ENCODE measurements around the gene WDR44.
"Not testable (repeated sequence)": the region's sequence is repeated elsewhere in the genome, so short reads cannot be mapped to it uniquely, and the experiment has no call there.

WDR44 gene

GRCh38 chrX:118360429-118361125, 14.7 kb downstream of the WDR44 start:
- FAIRE-seq, result no peak

GRCh38 chrX:118364261-118364660, 18.4 kb downstream of the WDR44 start:
- FAIRE-seq, result no peak

GRCh38 chrX:118367338-118367737, 21.4 kb downstream of the WDR44 start:
- FAIRE-seq, result no peak

- no peak for FAIRE-seq
These were observed 22.5 kb downstream of the WDR44 start for GRCh38 chrX:118368398-118368797.

GRCh38 chrX:118370921-118371624, 25.2 kb downstream of the WDR44 start:
- no peak for FAIRE-seq

GRCh38 chrX:118373538-118373937, 27.6 kb downstream of the WDR44 start:
- FAIRE-seq, result no peak

GRCh38 chrX:118383120-118383519, 37.2 kb downstream of the WDR44 start:
- FAIRE-seq, result no peak

GRCh38 chrX:118392716-118393115, 46.8 kb downstream of the WDR44 start:
- FAIRE-seq, result no peak

GRCh38 chrX:118396113-118396512, 50.2 kb downstream of the WDR44 start:
- no peak for FAIRE-seq

- FAIRE-seq, result no peak
These were observed 72.9 kb downstream of the WDR44 start for GRCh38 chrX:118418811-118419251.

GRCh38 chrX:118420462-118420861, 74.6 kb downstream of the WDR44 start:
- FAIRE-seq, result no peak

GRCh38 chrX:118423558-118423957, 77.7 kb downstream of the WDR44 start:
- no peak for FAIRE-seq

- no peak for FAIRE-seq
These were observed 86.9 kb downstream of the WDR44 start for GRCh38 chrX:118432799-118433198.

GRCh38 chrX:118437283-118437682, 91.4 kb downstream of the WDR44 start:
- FAIRE-seq, result no peak

- FAIRE-seq, result no peak
These were observed 102.4 kb downstream of the WDR44 start for GRCh38 chrX:118448273-118448783.

GRCh38 chrX:118455013-118455412, 109.1 kb downstream of the WDR44 start:
- FAIRE-seq, result no peak

- FAIRE-seq, result peak; percentile 39
These were observed 113.6 kb downstream of the WDR44 start for GRCh38 chrX:118459494-118459893.

GRCh38 chrX:118464501-118464900, 118.6 kb downstream of the WDR44 start:
- no peak for FAIRE-seq

GRCh38 chrX:118468122-118468521, 122.2 kb downstream of the WDR44 start:
- FAIRE-seq, result no peak

- FAIRE-seq, result not testable (repeated sequence)
These were observed 124.9 kb downstream of the WDR44 start for GRCh38 chrX:118470721-118471347.

- no peak for FAIRE-seq
These were observed 128.7 kb downstream of the WDR44 start for GRCh38 chrX:118474586-118474985.

- FAIRE-seq, result no peak
These were observed 130.0 kb downstream of the WDR44 start for GRCh38 chrX:118475903-118476302.

GRCh38 chrX:118480172-118480571, 134.3 kb downstream of the WDR44 start:
- no peak for FAIRE-seq

GRCh38 chrX:118482384-118482783, 136.5 kb downstream of the WDR44 start:
- not testable (repeated sequence) for FAIRE-seq
